ENCODE results near the gene SLC18A3. TPM values are rescaled to one million over a fixed set of nuclear protein-coding genes. Genes with fewer than 3 reads are reported as not detected.

Gene SLC18A3
- total RNA-seq, 2 experiments from 2014 or later = not detected

DNA sequence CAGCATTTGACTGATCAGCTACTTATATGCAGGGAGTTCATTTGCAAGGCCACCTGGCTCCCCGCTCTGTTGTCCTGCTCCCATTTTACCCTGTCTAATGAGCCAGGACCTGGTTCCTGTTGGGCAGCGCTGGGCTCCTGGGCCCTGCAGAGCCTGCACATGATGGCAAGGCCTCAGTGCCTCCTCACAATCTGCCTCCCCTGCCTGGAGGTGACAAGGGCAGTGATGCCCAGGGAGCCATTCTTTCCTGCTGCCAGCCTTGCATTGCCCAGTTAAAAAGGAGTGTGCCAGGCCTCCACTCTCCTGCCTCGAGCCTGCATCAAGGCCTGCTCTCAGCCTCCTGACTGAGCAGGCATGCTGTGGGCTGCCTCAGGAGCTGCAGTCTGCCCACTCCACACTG is 32.2 kb downstream of the SLC18A3 start:
- DNase-seq (no peak), ATAC-seq (no peak)
- peaks cover 9% of the 10 kb centered on the region for H3K27me3 Mint-ChIP-seq

DNA sequence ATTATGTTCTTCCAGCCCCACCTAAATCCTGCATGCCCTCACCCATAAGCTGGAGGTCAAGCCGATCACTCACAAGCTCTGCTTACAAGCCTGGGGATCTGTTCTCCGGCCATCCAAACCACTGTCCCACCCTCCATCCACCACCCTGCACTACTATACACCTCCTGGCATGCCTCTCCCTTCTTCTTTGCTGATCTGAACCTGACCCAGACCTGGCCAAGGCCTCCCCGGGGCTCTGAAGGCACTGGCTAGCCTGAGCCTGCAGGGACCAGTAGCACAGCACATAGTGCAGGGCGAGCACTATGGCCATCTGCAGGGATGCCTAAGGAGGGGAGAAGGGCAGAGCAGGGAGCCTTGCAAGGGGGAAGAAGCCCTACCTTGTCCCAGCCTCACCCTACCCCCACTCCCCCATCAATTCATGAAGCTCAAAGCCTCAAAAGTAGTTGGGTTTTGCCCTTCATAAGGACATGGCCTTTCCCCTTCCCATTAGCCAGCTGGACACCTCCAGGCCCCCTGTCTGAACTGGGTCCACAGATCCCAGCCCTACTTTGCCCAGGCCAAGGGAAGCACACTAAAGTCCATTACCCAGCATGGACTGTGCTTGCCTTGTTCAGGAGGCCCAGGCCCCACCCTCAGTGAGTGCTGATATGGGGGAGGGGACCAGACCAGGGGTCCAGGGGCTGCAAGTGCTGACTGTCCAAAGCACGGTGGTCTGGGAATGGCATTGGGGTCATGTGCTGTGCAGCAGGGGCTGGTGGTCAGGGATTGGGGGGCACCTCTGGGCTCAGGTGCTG is 33.3 kb downstream of the SLC18A3 start:
- ChIA-PET CTCF (no interaction called here), POLR2A (no interaction called here)
- Mint-ChIP-seq H3K4me1 (no peaks in the 10 kb centered on the region), H3K27ac (no peak overlapping the region), H3K27me3 (peaks cover 6% of the 10 kb centered on the region), H3K9me3 (ENCODE audit: low read depth) (no peaks in the 10 kb centered on the region), H3K36me3 (ENCODE audit: low read depth) (no peaks in the 10 kb centered on the region), H3K4me3 (no peak overlapping the region)
- DNase-seq (no peak), ATAC-seq (no peak)
- intact Hi-C loops (cut with DNase I, micrococcal nuclease) = no loop called here

More for the DNA sequence above, 32.2 kb downstream of the SLC18A3 start:
- intact Hi-C loops (cut with DNase I, micrococcal nuclease) = no loop called here
- Mint-ChIP-seq H3K4me3 (no peak overlapping the region), H3K4me1 (no peaks in the 10 kb centered on the region), H3K9me3 (ENCODE audit: low read depth) (no peaks in the 10 kb centered on the region), H3K27ac (no peak overlapping the region), H3K36me3 (ENCODE audit: low read depth) (no peaks in the 10 kb centered on the region)
- CTCF ChIA-PET = no interaction called here
- POLR2A ChIA-PET = no interaction called here

DNA sequence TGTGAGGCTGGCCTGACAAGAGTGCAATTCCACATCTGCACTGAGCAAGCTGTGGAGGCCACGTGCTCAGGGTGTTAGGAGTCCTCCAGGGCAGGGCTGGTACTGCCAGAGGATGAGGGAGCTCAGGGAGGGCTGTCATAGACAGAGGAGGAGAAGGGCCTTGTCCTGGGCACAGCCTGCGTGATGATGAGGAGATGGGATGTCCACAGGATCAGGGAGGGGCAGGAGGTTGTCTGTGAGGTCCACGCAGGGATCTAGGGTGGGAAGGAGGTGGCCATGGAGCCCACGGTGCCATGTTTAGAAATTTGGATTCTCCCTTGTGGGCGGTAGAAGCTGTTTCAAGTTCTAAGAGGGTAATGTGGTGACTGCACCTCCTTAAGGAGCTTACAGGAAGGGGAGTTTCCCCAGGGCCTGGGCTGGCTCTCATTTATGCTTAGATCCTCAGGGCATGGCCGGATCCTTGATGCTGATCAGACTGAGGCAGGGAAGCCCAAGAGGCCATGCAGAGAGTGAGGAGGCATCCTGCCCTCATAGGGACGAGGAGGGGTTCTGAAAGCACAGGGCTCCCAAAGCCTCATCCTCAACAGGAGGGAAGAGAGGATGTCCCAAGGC is 34.0 kb downstream of the SLC18A3 start:
- Mint-ChIP-seq H3K4me1 (peaks cover under 1% of the 10 kb centered on the region), H3K36me3 (ENCODE audit: low read depth) (no peaks in the 10 kb centered on the region), H3K4me3 (no peak overlapping the region), H3K9me3 (ENCODE audit: low read depth) (no peaks in the 10 kb centered on the region), H3K27me3 (peaks cover 6% of the 10 kb centered on the region), H3K27ac (no peak overlapping the region)
- ChIA-PET CTCF (no interaction called here), POLR2A (no interaction called here)
- ATAC-seq (no peak), DNase-seq (no peak)
- intact Hi-C loops (cut with DNase I, micrococcal nuclease) = no loop called here

DNA sequence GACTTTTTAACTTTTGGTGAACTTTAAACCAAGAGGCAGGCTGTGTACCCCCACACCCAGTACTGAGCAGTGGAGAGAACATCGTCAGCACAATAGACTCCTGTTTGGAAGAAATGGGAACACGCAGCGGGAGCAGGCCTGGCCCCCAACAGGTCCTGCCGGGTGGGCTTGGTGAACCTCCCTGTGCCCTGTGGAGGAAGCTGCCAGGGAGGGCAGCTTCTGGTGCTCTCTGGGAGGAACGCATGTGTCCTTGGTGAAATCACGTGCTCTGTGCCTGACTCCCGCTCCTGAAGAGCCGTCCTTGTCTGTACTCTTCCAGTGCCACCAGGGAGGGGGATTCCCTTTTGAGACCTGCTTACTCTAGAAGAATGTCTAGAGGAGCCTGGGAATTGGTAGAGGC is 35.3 kb downstream of the SLC18A3 start:
- no peaks in the 10 kb centered on the region for H3K9me3 Mint-ChIP-seq (ENCODE audit: low read depth)
- no peaks in the 10 kb centered on the region for H3K36me3 Mint-ChIP-seq (ENCODE audit: low read depth)
- peaks cover 6% of the 10 kb centered on the region for H3K4me1 Mint-ChIP-seq
- ChIA-PET CTCF (interaction anchor here (0.6 kb wide), 1 partner anchor 23 kb away, joined by 3 read pairs; no protein-coding TSS in a partner anchor), POLR2A (no interaction called here)
- ATAC-seq (no peak), DNase-seq (no peak)
- no peak overlapping the region for H3K4me3 Mint-ChIP-seq
- intact Hi-C loops (cut with DNase I, micrococcal nuclease) = no loop called here
- peaks cover 4% of the 10 kb centered on the region for H3K27me3 Mint-ChIP-seq
- no peak overlapping the region for H3K27ac Mint-ChIP-seq

DNA sequence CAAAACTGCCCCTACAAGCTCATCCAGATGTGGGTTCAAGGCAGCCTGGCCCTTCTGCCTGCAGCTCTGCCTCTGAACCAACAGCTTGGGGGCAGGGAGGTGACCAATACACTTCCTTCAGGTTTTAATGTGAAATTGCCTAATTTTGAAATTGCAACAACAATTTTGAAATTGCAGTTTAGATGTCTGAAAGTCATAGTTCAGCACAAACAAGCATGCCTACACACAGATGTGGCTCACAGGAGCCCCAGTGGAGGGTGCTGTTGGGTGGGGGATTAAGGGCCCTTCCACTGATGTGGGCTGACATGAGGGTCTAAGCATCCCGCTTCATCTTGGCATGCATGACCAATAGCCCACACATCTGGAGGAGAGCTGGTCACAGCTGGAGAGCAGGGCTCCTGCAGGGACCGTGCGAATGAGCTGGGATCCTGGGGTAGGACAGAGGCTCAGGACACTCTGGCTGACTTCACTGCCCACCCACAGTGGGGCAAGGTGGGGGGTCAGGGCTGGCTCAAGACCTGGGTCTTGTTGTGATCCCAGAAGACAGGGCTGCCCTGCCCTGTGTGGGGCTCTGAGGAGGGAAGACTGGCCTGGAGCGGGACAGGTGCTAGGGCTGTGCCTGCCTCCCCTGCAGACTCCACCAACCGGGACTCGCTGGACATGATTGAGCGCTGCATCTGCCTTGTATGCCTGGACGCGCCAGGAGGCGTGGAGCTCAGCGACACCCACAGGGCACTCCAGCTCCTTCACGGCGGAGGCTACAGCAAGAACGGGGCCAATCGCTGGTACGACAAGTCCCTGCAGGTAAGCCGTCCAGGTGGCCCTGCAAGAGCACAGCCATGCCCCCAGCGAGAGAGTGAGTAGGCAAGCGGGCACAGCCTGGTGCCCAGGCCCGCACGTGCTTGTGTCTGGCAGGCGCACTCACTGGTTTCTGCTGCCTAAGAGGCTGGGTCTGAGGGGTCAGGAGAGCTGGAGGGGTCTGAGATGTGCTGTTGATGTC is 36.1 kb downstream of the SLC18A3 start:
- Mint-ChIP-seq H3K27me3 (peaks cover 4% of the 10 kb centered on the region), H3K4me3 (no peak overlapping the region), H3K9me3 (ENCODE audit: low read depth) (no peaks in the 10 kb centered on the region), H3K36me3 (ENCODE audit: low read depth) (no peaks in the 10 kb centered on the region), H3K4me1 (peaks cover 6% of the 10 kb centered on the region), H3K27ac (no peak overlapping the region)
- intact Hi-C loops (cut with DNase I, micrococcal nuclease) = no loop called here
- no peak for DNase-seq
- ATAC-seq = no peak
- CTCF ChIA-PET = interaction anchor here (0.6 kb wide), 1 partner anchor 24 kb away, joined by 3 read pairs; no protein-coding TSS in a partner anchor
- POLR2A ChIA-PET = no interaction called here

- DNase-seq (no peak), ATAC-seq (no peak)
- no peaks in the 10 kb centered on the region for H3K9me3 Mint-ChIP-seq (ENCODE audit: low read depth)
- no peak overlapping the region for H3K4me3 Mint-ChIP-seq
- H3K27me3 Mint-ChIP-seq = peaks cover 6% of the 10 kb centered on the region
- ChIA-PET CTCF (no interaction called here), POLR2A (no interaction called here)
- intact Hi-C loops (cut with DNase I, micrococcal nuclease) = no loop called here
- H3K36me3 Mint-ChIP-seq (ENCODE audit: low read depth) = no peaks in the 10 kb centered on the region
- peaks cover 6% of the 10 kb centered on the region for H3K4me1 Mint-ChIP-seq
- H3K27ac Mint-ChIP-seq = no peak overlapping the region
These were observed 37.4 kb downstream of the SLC18A3 start for GRCh38 chr10:49647554-49647953.

DNA sequence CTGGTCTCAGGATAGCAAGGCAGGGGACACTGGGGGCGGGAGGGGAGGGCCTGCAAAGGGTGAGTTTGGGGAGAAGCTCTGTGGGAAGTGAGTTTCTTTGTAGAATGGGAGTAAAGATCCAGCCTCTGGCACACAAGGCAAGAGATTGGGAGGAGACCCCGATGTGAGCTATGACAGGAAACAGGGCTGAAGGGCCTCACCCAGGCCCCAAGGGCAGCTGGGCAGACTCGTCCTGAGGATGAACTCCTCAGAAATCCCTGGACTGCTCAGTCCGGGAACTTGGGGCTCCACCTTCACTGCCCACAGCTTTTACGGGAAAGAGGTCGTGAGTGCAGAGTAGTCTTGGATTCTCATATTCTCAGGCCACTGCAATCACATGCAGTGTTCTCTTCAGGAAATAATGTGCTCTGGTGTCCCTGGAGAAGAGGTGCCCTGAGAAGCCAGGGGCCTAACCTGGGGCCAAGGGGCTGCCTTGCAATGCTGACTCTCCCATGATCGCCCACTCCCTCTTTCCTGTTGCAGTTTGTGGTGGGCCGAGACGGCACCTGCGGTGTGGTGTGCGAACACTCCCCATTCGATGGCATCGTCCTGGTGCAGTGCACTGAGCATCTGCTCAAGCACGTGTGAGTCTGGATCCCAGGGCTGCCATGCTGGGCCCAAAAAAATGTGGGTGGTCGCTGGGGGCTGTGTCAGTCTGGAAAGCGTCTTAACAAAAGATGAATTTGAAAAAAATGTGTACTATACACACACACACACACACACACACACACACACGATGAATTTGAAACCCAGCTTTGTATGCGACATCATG is 38.1 kb downstream of the SLC18A3 start:
- no peak overlapping the region for H3K27ac Mint-ChIP-seq
- H3K4me1 Mint-ChIP-seq = peaks cover 6% of the 10 kb centered on the region
- H3K9me3 Mint-ChIP-seq (ENCODE audit: low read depth) = no peaks in the 10 kb centered on the region
- ChIA-PET POLR2A (no interaction called here), CTCF (no interaction called here)
- ATAC-seq (no peak), DNase-seq (no peak)
- intact Hi-C loops (cut with DNase I, micrococcal nuclease) = no loop called here
- H3K27me3 Mint-ChIP-seq = peaks cover 4% of the 10 kb centered on the region
- H3K36me3 Mint-ChIP-seq (ENCODE audit: low read depth) = no peaks in the 10 kb centered on the region
- H3K4me3 Mint-ChIP-seq = no peak overlapping the region

DNA sequence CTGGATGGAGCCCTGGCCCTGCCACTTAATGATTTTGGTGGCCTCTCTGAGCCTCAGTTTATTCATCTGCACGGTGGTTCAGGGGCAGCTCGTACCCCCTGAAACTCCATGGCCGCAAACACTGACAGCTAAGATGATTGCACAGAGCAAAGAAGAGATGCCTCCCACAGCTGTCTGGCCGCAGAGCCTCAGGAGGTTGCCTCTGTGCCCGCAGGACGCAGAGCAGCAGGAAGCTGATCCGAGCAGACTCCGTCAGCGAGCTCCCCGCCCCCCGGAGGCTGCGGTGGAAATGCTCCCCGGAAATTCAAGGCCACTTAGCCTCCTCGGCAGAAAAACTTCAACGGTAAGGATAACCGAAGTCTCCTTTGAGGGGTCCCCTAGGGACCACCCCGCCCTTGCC is 39.2 kb downstream of the SLC18A3 start:
- peaks cover 6% of the 10 kb centered on the region for H3K4me1 Mint-ChIP-seq
- no peak overlapping the region for H3K27ac Mint-ChIP-seq
- ATAC-seq (peak; percentile 65), DNase-seq (peak; percentile 55)
- H3K27me3 Mint-ChIP-seq = peaks cover 2% of the 10 kb centered on the region
- CTCF ChIA-PET = no interaction called here
- intact Hi-C loops (cut with DNase I, micrococcal nuclease) = no loop called here
- POLR2A ChIA-PET = no interaction called here
- H3K9me3 Mint-ChIP-seq (ENCODE audit: low read depth) = no peaks in the 10 kb centered on the region
- no peak overlapping the region for H3K4me3 Mint-ChIP-seq
- H3K36me3 Mint-ChIP-seq (ENCODE audit: low read depth) = no peaks in the 10 kb centered on the region

- no peaks in the 10 kb centered on the region for H3K9me3 Mint-ChIP-seq (ENCODE audit: low read depth)
- CTCF ChIA-PET = interaction anchor here (0.7 kb wide), 1 partner anchor 793 kb away, joined by 3 read pairs; no protein-coding TSS in a partner anchor
- H3K27me3 Mint-ChIP-seq = peaks cover 2% of the 10 kb centered on the region
- POLR2A ChIA-PET = no interaction called here
- no peaks in the 10 kb centered on the region for H3K36me3 Mint-ChIP-seq (ENCODE audit: low read depth)
- H3K4me1 Mint-ChIP-seq = peaks cover 6% of the 10 kb centered on the region
- H3K4me3 Mint-ChIP-seq = no peak overlapping the region
- no peak overlapping the region for H3K27ac Mint-ChIP-seq
- intact Hi-C loops (cut with DNase I, micrococcal nuclease) = no loop called here
- no peak for ATAC-seq
- DNase-seq = no peak
These were observed 40.0 kb downstream of the SLC18A3 start for GRCh38 chr10:49649936-49650723.

DNA sequence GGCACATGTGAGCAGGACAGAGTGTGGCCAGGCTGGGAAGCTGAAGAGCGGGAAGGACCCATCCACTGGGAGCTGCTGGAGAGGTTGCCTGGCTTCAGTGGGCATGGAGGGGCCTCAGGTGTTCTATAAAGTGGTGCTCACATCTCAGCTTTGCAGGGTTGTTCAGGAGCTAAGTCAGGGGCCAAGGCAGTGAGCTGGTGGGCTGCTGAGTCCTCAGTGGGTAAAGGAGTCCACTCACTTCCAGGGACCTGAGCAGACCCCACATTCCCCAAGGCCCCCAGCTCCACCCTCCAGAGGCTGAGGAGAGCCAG is 40.6 kb downstream of the SLC18A3 start:
- CTCF ChIA-PET = no interaction called here
- Mint-ChIP-seq H3K9me3 (ENCODE audit: low read depth) (no peaks in the 10 kb centered on the region), H3K4me3 (no peak overlapping the region), H3K27ac (no peak overlapping the region), H3K36me3 (ENCODE audit: low read depth) (no peaks in the 10 kb centered on the region), H3K4me1 (peaks cover 6% of the 10 kb centered on the region), H3K27me3 (peaks cover 2% of the 10 kb centered on the region)
- no peak for DNase-seq
- intact Hi-C loops (cut with DNase I, micrococcal nuclease) = no loop called here
- no peak for ATAC-seq
- POLR2A ChIA-PET = no interaction called here

All from activated CD4-positive, alpha-beta T cell treated with anti-CD3 and anti-CD28 coated beads for 36 hours (primary cell).